Stimulated activated CD4-positive, alpha-beta T cell treated with anti-CD3 and anti-CD28 coated beads, Interleukin-1b, Interleukin-23, amount 100 ng/mL, for 1 hour (primary cell): ENCODE results near the gene CAMSAP1.

Source experiments
- DNase-seq, 2 donors: peaks; one replicate each; pipeline ENCODE4 v3.0.0-alpha.2; 2020; ENCODE audit warnings: low read depth in 2 of 2

The CAMSAP1 gene

DNA sequence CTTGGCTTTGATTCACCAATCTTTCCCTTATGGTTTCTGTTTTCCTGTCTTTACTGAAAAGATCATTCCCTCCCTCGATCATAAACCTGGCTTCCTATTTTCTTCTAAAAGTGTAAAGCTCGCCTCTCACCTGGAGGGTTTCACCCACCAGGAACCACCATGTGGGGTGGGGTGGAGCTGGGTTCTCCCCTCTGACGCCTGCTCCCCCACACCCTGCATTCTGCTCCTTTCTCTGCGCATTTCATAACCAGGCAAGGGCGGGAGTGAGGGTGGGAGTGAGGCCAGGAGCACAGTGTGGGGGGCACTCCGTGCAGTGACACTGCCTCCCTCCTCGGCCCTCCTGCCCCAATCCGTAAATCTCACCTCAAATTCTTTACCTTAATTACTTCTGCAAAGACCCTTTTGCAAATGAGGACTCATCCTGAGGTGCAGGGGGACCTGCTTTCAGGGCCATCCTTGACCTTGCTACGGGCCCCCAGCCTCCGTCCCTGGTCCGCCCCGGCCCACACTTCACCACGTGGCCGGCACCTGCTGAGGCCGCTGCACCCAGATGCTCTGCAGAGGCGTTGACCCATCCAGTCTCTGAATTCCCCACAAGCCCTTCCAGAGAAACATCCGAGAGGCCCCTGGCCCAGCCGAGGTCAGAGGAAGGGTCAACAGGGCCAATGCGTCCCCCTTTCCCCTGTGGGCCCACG lies 146.0 kb downstream of the CAMSAP1 start:
- DNase-seq = no peak

DNA sequence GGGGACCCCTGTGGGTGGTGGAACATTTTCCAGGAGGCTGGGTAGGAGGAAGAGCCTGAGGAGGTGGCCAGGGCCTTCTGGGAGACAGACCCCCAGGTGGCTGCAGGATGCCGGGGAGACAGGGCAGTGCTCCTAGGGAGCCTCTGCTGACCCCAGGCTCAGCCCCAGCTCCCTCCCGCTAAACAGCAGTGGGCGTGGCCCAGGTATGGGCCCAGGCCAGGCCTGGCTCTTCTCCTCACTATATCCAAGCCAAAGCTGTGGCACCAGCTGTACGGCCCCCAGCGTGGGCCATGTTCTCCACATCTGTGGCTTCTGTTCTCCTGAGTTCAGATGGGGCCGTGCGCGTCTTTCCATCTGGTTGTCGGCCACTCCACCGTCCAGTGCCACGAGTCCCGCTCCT lies 146.9 kb downstream of the CAMSAP1 start:
- DNase-seq = no peak

GRCh38 chr9:135759676-135760300 lies 147.6 kb downstream of the CAMSAP1 start:
- no peak for DNase-seq

DNA sequence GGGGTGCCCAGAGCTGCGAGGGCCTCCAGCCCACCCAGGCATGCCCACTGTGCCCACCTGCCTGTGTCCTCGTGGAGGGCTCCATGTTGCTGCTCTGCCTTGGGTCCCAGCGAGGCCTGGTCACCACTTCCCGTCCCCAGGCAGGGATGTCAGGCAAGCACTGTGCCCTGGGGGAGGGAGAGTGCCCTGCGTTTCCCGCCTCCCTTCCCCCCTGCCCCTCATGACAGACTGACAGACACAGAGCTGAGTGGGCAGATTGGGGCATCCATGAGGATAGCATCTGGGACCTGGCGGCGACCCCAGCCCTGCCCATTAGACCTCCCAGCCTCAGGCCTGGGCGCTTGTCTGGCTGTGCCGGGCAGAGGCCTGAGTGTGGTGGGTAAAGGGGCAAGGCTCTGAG lies 148.5 kb downstream of the CAMSAP1 start:
- no peak for DNase-seq
